Fibroblast of skin of left quadriceps (primary cell): ENCODE results near the gene IQGAP3.

ENCODE experiments used
- DNase-seq, 2 experiments: peaks; one replicate each; pipeline ENCODE4 v3.0.0-alpha.2; 2013; ENCODE audit warnings: low read depth in 2 of 2

IQGAP3 gene

DNA sequence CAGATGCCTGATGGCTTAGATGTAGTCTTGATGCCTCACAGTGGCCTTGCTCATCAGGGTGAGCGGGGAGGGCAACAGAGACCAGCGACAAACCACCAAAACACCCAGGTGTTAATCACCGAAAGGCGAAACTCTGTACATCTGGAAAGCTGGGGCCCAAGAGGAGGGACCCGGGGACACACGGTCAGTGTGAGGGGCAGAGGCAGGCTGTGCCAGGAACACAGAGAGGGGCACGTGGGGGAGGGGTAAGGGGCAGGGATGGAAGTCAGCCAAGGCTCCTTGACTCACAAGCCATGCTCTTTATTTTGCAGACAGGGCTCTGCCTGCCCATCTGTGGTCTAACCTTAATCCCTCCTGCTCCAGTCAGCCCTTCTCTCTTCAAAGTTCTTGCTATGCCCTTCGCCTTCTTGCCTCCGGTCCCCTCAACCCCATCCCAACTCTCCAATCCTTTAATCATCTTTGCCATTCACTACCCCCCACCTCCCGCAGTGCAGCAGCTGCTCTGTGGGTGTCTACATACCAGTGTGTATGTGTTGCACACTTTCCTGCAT, 76.1 kb downstream of the IQGAP3 start:
- DNase-seq, result no peak

GRCh38 chr1:156495401-156496140, 76.8 kb downstream of the IQGAP3 start:
- DNase-seq, result no peak

GRCh38 chr1:156494309-156494895, 78.0 kb downstream of the IQGAP3 start:
- no peak for DNase-seq

- no peak for DNase-seq
Observed at GRCh38 chr1:156493742-156494141, 78.6 kb downstream of the IQGAP3 start.

DNA sequence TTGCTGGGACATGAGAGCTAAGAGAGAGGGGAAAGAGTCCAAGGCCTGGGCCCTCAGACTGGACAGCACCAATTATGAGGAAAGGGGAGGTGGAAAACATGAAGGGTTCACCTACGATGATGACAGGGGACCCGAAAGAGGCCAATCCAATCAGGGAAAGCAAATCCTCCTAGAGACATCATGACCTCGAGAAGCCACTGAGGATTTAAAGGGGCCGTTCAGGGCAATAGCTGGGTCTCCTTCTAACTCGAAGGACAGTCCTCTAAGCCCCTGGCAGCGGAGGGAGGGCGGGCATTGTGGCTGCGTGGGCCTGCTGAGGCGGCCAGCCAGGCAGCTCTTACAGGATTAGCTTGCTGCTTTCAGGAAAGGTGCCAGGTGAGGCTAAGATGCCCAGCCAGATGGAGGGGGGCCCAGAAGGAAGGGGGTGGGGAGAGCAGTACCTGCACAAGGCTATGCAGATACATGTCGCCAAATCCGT, 79.2 kb downstream of the IQGAP3 start:
- DNase-seq, result no peak

GRCh38 chr1:156492591-156493080, 79.7 kb downstream of the IQGAP3 start:
- no peak for DNase-seq

- no peak for DNase-seq
Observed at GRCh38 chr1:156492013-156492590, 80.3 kb downstream of the IQGAP3 start.

DNA sequence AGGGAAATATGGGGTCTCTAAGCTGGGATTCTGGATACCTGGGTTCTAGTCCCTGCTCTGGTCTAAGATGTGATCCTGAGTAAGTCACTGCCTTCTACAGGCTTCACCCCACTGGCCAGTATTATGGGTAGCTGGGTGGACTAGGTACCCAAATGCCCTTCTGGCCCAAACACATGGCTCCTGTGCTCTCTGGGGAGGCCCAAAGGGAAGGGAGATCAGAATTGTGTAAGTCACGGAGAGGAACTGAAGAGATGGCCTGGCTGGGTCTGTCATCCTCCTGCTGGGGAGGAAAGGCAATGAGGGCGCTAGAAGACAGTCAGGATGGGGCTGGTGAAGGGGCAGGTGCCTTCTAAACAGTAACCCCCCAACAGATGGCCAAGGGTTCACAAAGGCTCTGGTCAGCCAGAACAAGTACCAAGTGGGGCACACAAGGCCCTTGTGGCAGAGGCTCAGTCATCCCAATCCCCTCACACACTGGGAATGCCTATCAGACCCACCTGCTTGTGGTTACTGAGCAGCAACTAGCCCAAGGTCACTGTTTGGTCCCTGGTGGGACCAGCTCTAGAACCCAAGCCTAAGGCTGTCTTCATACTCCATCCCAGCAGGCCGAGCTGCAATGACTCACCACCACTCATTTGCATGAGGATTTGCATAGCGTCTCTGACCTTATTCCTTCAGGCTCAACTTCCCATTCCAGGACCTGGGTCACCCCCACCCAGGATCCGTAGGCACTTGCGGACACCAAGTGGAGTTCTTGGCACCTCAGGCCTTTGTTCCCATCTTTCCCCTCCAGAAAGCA, 81.0 kb downstream of the IQGAP3 start:
- no peak for DNase-seq

DNA sequence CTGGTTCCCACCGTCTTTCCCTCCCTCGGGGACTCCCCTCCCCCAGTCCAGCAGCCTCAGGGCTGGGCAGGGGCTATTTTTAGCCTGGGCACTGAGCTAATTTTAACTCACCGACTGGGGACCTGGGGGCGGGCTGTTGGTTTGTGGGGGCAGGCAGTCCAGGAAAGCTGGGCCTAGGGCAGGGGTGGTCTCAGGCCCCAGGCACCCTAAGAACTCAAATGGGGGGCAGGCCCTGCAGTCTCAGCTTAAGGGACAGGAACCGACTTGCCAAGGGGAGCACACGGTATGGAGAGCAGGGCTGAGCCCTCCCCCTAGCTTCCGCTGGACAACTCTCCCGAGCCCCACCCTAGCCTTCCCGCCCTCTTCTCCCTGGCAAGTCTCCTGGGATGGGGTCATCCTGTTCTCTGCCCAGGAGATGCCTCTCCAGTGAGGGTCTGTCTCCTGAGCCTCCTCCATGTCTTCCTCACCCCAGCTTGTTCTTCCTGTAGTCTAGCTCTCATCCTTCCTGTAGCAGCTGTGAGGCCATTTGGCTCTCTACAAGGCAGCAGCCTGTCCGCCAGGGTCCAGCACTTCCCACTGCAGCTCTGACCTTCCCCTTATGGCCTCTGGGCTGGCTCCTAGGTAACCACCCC, 81.8 kb downstream of the IQGAP3 start:
- no peak for DNase-seq

GRCh38 chr1:156489935-156490293, 82.5 kb downstream of the IQGAP3 start:
- no peak for DNase-seq

DNA sequence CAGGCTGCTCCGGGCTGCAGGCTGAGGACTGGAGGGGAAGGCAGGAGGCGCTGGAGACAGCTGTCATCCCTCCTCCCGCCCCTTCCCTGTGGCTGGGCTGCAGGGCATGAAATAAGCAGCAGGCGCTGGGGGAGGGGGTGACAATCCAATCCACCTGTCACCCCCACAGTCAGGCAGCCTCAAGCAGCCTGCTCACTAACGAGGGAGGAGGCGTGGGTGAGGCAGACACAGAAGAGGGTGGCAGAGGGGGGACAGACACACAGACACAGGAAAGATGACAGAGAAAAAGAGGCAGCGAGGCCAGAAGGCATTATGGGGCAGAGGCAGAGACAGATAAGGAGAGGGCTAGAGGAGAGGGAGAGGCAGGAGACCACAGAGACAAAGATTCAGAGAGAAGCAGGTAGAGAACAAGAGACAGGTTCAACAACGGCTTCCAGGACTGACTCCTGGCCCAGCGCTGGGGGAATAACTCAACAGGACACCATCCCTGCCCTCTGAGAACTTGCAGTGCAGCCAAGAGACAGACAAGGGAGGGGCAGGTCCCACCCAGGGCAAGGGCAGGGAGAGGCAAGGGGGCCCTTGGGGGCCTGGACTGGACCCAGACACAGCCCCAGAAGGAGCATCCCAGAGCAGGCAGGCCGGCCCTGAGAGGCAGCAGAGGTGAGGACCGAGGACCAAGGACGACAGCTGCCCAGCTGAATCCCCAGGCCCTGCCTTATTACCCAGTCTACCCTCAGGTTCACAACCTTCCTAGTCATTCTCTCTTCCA, 83.0 kb downstream of the IQGAP3 start:
- no peak for DNase-seq

GRCh38 chr1:156488566-156489165, 83.7 kb downstream of the IQGAP3 start:
- no peak for DNase-seq

DNA sequence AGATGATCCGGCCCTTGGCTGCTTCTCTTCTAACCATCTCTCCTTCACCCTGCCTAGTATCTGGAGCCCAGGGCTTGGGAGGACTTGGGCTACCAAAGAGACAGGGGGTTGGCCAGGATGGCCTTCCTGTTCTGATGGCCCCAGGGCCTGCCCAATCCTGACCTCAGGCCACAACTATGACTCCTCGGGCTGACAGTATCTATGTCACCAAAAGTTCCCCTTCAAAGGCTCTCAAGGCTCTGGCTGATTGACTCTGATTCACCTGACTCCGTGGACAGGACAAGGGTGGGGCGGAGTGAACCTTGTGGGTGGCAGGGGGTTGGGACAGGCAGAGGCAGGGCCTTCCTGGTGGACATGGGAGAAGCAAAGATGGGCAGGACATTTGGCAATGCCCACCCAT, 84.5 kb downstream of the IQGAP3 start:
- DNase-seq, result no peak

GRCh38 chr1:156486421-156487344, 85.7 kb downstream of the IQGAP3 start:
- DNase-seq, result no peak

DNA sequence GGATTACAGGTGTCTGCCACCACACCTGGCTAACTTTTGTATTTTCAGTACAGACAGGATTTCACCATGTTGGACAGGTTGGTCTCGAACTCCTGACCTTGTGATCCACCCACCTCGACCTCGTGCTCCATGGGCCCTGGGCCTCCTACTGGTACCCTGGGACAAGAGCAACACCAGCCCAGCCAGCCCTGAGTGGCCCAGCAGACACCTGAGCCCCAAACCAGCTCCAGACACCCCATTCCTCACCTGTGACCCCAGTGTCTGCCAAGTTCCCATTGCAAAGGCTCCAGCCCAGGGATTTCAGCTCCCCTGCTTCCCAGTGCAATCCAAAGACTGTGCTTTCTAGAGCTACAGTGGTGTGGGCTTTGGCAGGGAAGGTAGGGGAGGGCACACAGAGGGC, 86.4 kb downstream of the IQGAP3 start:
- no peak for DNase-seq

DNA sequence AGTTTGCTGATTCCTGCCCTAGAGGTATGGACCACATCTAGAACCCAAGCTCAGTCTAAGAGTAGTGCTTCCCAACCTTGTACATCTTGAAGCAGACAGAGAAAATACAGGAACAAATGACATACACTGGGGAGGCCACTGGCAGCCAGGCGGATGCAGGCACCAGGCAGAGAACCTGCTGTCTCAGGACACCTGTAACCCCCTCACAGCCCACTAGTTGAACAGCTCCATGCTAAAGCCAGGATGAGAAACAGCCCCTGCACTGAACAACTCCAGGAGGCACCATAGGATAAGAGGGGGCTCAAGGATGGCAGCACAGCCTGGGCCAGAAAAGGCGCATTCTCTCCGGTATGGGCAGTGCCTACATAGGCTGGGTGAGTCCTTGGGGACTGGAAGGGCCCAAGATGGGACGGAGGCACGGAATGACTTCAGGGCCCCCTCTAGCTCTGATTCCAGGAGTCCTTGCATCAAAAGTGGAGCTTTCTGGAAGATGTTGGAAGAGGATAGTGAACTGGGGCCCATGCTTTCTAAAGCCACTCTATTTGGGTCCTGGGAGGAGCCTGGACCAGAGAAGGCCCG, 87.8 kb downstream of the IQGAP3 start:
- no peak for DNase-seq

GRCh38 chr1:156483397-156483796, 89.0 kb downstream of the IQGAP3 start:
- DNase-seq, result no peak

DNA sequence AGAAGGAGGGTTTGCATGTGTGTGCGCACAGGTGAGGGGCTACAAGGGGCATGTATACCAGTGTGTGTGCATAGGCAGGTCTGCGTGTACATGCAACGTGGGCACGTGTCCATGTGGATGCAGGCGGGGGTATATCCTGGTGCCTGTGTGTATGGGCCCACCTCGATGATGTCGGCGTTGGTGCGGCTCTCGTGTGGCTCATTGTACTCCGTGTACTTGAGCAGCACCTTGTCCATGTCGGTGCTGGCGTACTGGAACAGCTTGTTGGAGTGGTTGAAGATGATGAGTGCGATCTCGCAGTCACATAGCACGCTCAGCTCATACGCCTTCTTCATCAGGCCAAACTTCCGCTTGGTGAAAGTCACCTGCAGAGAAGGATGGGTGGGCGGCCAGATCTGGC, 90.1 kb downstream of the IQGAP3 start:
- DNase-seq, result no peak

- DNase-seq, result no peak
Observed at GRCh38 chr1:156481527-156481926, 90.8 kb downstream of the IQGAP3 start.
